K562 (cell line): ENCODE measurements around the gene ZNHIT1. TPM values are rescaled to one million over a fixed set of nuclear protein-coding genes. Genes with fewer than 3 reads are reported as not detected.
A peak's percentile ranks its signal among the peaks of the same experiment; 100 is the strongest.

Source experiments
- ATAC-seq: fragments of 200-7000 bp; cut with Tn5 transposase; 3 replicates; pipeline ENCODE4 v1.9.1; 2020; ENCODE audit warnings: moderate library complexity
- BruUV-seq: library from RNA; stranded (reverse); fragments of 400-500 nt; replicated peaks from 2 replicates; lab custom pipeline; 2021; lab: Mats Ljungman, UMichigan
- CTCF ChIA-PET: fragments of 300-600 bp; formaldehyde crosslinking; extraction: SDS; loops from one replicate; lab custom pipeline; 2021; ENCODE audit warnings: low intra/inter-chr PET ratio; lab: Yijun Ruan, JAX
- POLR2A ChIA-PET: fragments of 300-600, 350-650 bp; sonication (Branson Sonifier 250); formaldehyde crosslinking; extraction: SDS; loops from one replicate; lab custom pipeline; 2021; ENCODE audit warnings: antibody characterized with exemption, inconsistent platforms; lab: Yijun Ruan, JAX
- DNase-seq, 4 experiments: peaks; one replicate each; pipeline versions ENCODE4 v3.0.0 to v3.0.0-alpha.2; 2011 to 2018; ENCODE audit warnings: low spot score in 3 of 4, mixed read lengths in 3 of 4; ENCODE audit errors: extremely low read depth in 1 of 4
- FAIRE-seq: peaks from 2 replicates; lab custom pipeline; 2011; peaks lifted over from hg19 to GRCh38; lab: Jason Lieb, UNC
- H2AFZ ChIP-seq: 2 replicates; pipeline ENCODE4 v1.6.0; 2011; ENCODE audit warnings: low read depth, low read length, control low read depth, inconsistent platforms
- H3K27ac ChIP-seq: fragments of 200-600 bp; 3 replicates; pipeline ENCODE4 v1.8.0; 2011; ENCODE audit warnings: low read depth, mild to moderate bottlenecking, control low read depth, inconsistent platforms, low read length, moderate library complexity, mixed read lengths; ENCODE audit errors: extremely low read depth
- H3K27me3 ChIP-seq, 2 experiments: fragments of 300-600 bp in 1 of 2; 2 replicates in 1 of 2; 3 replicates in 1 of 2; pipeline versions ENCODE4 v1.6.0 to v1.8.0; 2011; ENCODE audit warnings: inconsistent platforms in 2 of 2, low read length in 2 of 2, mild to moderate bottlenecking in 1 of 2, mixed read lengths in 1 of 2, moderate library complexity in 1 of 2; ENCODE audit not compliant: control insufficient read depth in 2 of 2, insufficient read depth in 2 of 2
- H3K36me3 ChIP-seq: fragments of 300-600 bp; 3 replicates; pipeline ENCODE4 v1.8.0; 2011; ENCODE audit warnings: mild to moderate bottlenecking, low read length, inconsistent platforms; ENCODE audit not compliant: control insufficient read depth, insufficient read depth
- H3K4me1 ChIP-seq, 2 experiments: fragments of 200-600 bp in 1 of 2; replicated peaks in 1 of 2; 2 replicates in 1 of 2; 3 replicates in 1 of 2; pipeline versions ENCODE4 v1.5.1 to v1.8.0; 2011; ENCODE audit warnings: inconsistent platforms in 2 of 2, low read length in 2 of 2, mild to moderate bottlenecking in 1 of 2, mixed read lengths in 1 of 2, moderate library complexity in 1 of 2; ENCODE audit not compliant: control insufficient read depth in 2 of 2, insufficient read depth in 2 of 2
- H3K4me2 ChIP-seq: 2 replicates; pipeline ENCODE4 v1.6.1; 2011; ENCODE audit warnings: low read length, control low read depth, inconsistent platforms, mixed read lengths; ENCODE audit not compliant: insufficient read depth
- H3K4me3 ChIP-seq: fragments of 200-600 bp; sonication (generic), shearing (Covaris generic); 2 replicates; pipeline ENCODE4 v1.5.1; 2016; ENCODE audit warnings: control low read depth, inconsistent platforms
- H3K79me2 ChIP-seq: fragments of 200-600 bp; 3 replicates; pipeline ENCODE4 v1.8.0; 2011; ENCODE audit warnings: low read length, inconsistent platforms; ENCODE audit not compliant: control insufficient read depth, insufficient read depth
- H3K9ac ChIP-seq, 2 experiments: 2 replicates each; pipeline versions ENCODE4 v1.6.0 to v1.6.1; 2011; ENCODE audit warnings: low read depth in 2 of 2, low read length in 2 of 2, control low read depth in 1 of 2, inconsistent platforms in 1 of 2, mild to moderate bottlenecking in 1 of 2, mixed read lengths in 1 of 2; ENCODE audit not compliant: insufficient read depth in 1 of 2
- H3K9me1 ChIP-seq: one replicate; pipeline ENCODE4 v1.6.0; 2011; ENCODE audit warnings: inconsistent platforms, mild to moderate bottlenecking, low read length, moderate library complexity; ENCODE audit not compliant: control insufficient read depth, insufficient read depth
- H3K9me3 ChIP-seq: replicated peaks from 2 replicates; pipeline ENCODE4 v1.5.1; 2011; ENCODE audit warnings: low read depth, low read length, inconsistent platforms; ENCODE audit not compliant: control insufficient read depth, insufficient read depth
- H4K20me1 ChIP-seq: replicated peaks from 2 replicates; pipeline ENCODE4 v1.6.1; 2011; ENCODE audit warnings: low read length, inconsistent platforms, mixed read lengths; ENCODE audit not compliant: control insufficient read depth, insufficient read depth
- ARID3B ChIP-seq: fragments of 250-450 bp; sonication (Bioruptor Pico); IDR thresholded peaks from 2 replicates; pipeline ENCODE4 v1.4.0; 2020; ENCODE audit warnings: borderline replicate concordance
- BRD4 ChIP-seq: fragments of 200-600 bp; sonication (generic); IDR thresholded peaks from 2 replicates; pipeline ENCODE4 v1.6.1; 2017; ENCODE audit warnings: inconsistent platforms
- CAMTA2 ChIP-seq: fragments of 250-450 bp; sonication (Bioruptor Pico); conservative IDR thresholded peaks from 2 replicates; pipeline ENCODE4 v1.5.1; 2022
- CREM ChIP-seq: IDR thresholded peaks from 2 replicates; pipeline ENCODE4 v1.6.1; 2014; ENCODE audit warnings: antibody characterized with exemption, low read depth
- E4F1 ChIP-seq: fragments of 250-450 bp; sonication (Bioruptor Pico); IDR thresholded peaks from 2 replicates; pipeline ENCODE4 v1.5.0; 2021; ENCODE audit warnings: mild to moderate bottlenecking, borderline replicate concordance
- ETV5 ChIP-seq: sonication (generic); formaldehyde crosslinking; IDR thresholded peaks from 2 replicates; pipeline ENCODE4 v1.4.0; 2020; ENCODE audit warnings: low read depth, mild to moderate bottlenecking, missing genetic modification reagents
- FOXK2 ChIP-seq, 2 experiments: fragments of 450-650 bp; IDR thresholded peaks in 1 of 2; conservative IDR thresholded peaks in 1 of 2; 2 replicates each; pipeline ENCODE4 v1.6.1; 2016; ENCODE audit warnings: low read depth in 2 of 2, mild to moderate bottlenecking in 1 of 2
- MAFF ChIP-seq: IDR thresholded peaks from 2 replicates; pipeline ENCODE4 v1.6.1; 2012; ENCODE audit warnings: low read length, improper control_type of control experiment
- MAFG ChIP-seq: fragments of 450-650 bp; conservative IDR thresholded peaks from 2 replicates; pipeline ENCODE4 v1.6.1; 2016; ENCODE audit warnings: missing genetic modification characterization, missing compliant biosample characterization
- SNAPC5 ChIP-seq: fragments of 250-450 bp; sonication (Bioruptor Pico); IDR thresholded peaks from 2 replicates; pipeline ENCODE4 v1.8.0; 2021; ENCODE audit warnings: moderate library complexity, mild to moderate bottlenecking, inconsistent platforms
- ZNF121 ChIP-seq: sonication (generic); formaldehyde crosslinking; conservative IDR thresholded peaks from 2 replicates; pipeline ENCODE4 v1.8.0; 2022; ENCODE audit warnings: missing genetic modification reagents
- ZNF311 ChIP-seq: fragments of 250-450 bp; sonication (Bioruptor Pico); IDR thresholded peaks from 2 replicates; pipeline ENCODE4 v1.4.0; 2020; ENCODE audit warnings: mild to moderate bottlenecking, moderate library complexity
- ZNF316 ChIP-seq: fragments of 450-650 bp; IDR thresholded peaks from 2 replicates; pipeline ENCODE4 v1.6.1; 2016
- WGBS: fragments of 100-300 bp; shearing (Covaris generic); methylation state at CpG from one replicate; pipeline ENCODE4 v1.1.6; 2016; ENCODE audit warnings: low coverage, mixed read lengths; ENCODE audit not compliant: insufficient coverage; ENCODE audit errors: missing lambda C conversion rate; 5-methylcytosine and 5-hydroxymethylcytosine counted together
- in situ Hi-C: fragments of 300-500 bp; cut with MboI; formaldehyde crosslinking; loops from 4 replicates; pipeline ENCODE4 v1.15.0; 2018; ENCODE audit warnings: inconsistent platforms, mixed read lengths
- intact Hi-C: fragments of 100-400 bp; cut with micrococcal nuclease; formaldehyde crosslinking; loops from 2 replicates; pipeline ENCODE4 v1.14.2; 2022
- polyA plus RNA-seq, 8 experiments: library from polyadenylated mRNA; depleted of rRNA in 4 of 8; stranded (reverse) in 5 of 8; unstranded in 3 of 8; fragments of >200 nt; fragmentation: Nextera tagmentation in 2 of 8; fragmentation: Illumina TruSeq in 1 of 8; extraction: Ambion mirVana in 2 of 8; extraction: Trizol in 1 of 8; gene quantifications; 2 replicates each; pipeline versions ENCODE4 v1.2.1 to v1.2.3, GENCODE V29; 2011 to 2014; ENCODE audit warnings: inconsistent platforms in 1 of 8, missing spikeins in 1 of 8
- total RNA-seq, 7 experiments: library from RNA; depleted of rRNA in 6 of 7; stranded (reverse); fragments of >200 nt in 6 of 7; fragmentation: Illumina TruSeq in 2 of 7; extraction: Trizol in 2 of 7; gene quantifications; 2 replicates each; pipeline versions ENCODE4 v1.2.1 to v1.2.3, GENCODE V29; 2011 to 2021; ENCODE audit warnings: low replicate concordance in 1 of 7

Gene ZNHIT1
- total and polyA plus RNA-seq, 9 of the 15 experiments (the other 6 are each of a cell fraction or from before 2014, with no cell fraction given): 6.4 to 162 (median 70.1) TPM

- BruUV-seq: no TSS peak
- ChIA-PET POLR2A (interaction anchor here (4.8 kb wide), 1 partner anchor 9 kb away, joined by 19 read pairs; the partner anchor contains the start of genes PLOD3 and ZNHIT1), CTCF (no interaction called here)
- ATAC-seq (no peak), FAIRE-seq (no peak), DNase-seq (no peak)
- Histone ChIP-seq H3K79me2 (peaks cover 1% of the 10 kb centered on the region; the same call in 1 of the 3 replicates), H3K36me3 (peaks cover 45% of the 10 kb centered on the region; the same call in 2 of the 3 replicates), H3K4me2 (no peak overlapping the region), H3K9ac (no peak overlapping the region), H3K9me3 (no peaks in the 10 kb centered on the region), H4K20me1 (no peaks in the 10 kb centered on the region), H3K27me3 (no peaks in the 10 kb centered on the region), H3K4me1 (peaks cover 3 to 16% of the 10 kb centered on the region in 2 experiments; a peak in 4 of 5 replicates)
- intact Hi-C loops: no loop called here
- TF ChIP-seq ZNF121 (CRISPR knock-in tag) (no peak), ZNF316 (peak; percentile 60), MAFG (tag) (peak; percentile 30; the same call in 1 of the 2 replicates), MAFF (0 out of 2 replicates have a peak, but pooled peaks have one; percentile 21), SNAPC5 (no peak), ETV5 (CRISPR knock-in tag) (no peak)
- TF ChIP-seq, all 486 proteins: peak for 3
- Histone ChIP-seq H3K9me1 (peaks cover 6% of the 10 kb centered on the region), H3K27ac (no peak overlapping the region), H2AFZ (no peak overlapping the region), H3K4me3 (no peak overlapping the region)
- WGBS: 93% methylated on average over 9 of the region's 9 CpGs
- in situ Hi-C loops: no loop called here
Measured at GRCh38 chr7:101226721-101227120, 8.8 kb downstream of the ZNHIT1 start.

- H3K9ac ChIP-seq: peak overlapping the region in 1 of 2 experiments; percentile 38; a peak in 2 of 4 replicates
- H4K20me1 ChIP-seq: no peaks in the 10 kb centered on the region
- BruUV-seq: no TSS peak
- in situ Hi-C loops: no loop called here
- no peak overlapping the region for H2AFZ ChIP-seq
- intact Hi-C loops: no loop called here
- ChIA-PET CTCF (no interaction called here), POLR2A (interaction anchor here (0.6 to 1.2 kb wide), 2 partner anchors 9 to 12 kb away, joined by 3 read pairs; no protein-coding TSS in a partner anchor)
- H3K9me1 ChIP-seq: no peaks in the 10 kb centered on the region
- WGBS: 77% methylated on average over 7 of the region's 7 CpGs
- H3K27me3 ChIP-seq: no peaks in the 10 kb centered on the region
- H3K4me1 ChIP-seq: peaks cover 19 to 46% of the 10 kb centered on the region in 2 experiments; a peak in 4 of 5 replicates
- H3K4me2 ChIP-seq: no peak overlapping the region
- peaks cover 12% of the 10 kb centered on the region; the same call in 2 of the 3 replicates for H3K36me3 ChIP-seq
- ATAC-seq (no peak), FAIRE-seq (no peak), DNase-seq (no peak)
- H3K4me3 ChIP-seq: no peak overlapping the region
- no peaks in the 10 kb centered on the region for H3K79me2 ChIP-seq
- H3K9me3 ChIP-seq: no peaks in the 10 kb centered on the region
- no peak overlapping the region for H3K27ac ChIP-seq
- TF ChIP-seq ZNF311 (CRISPR knock-in tag) (no peak), CAMTA2 (CRISPR knock-in tag) (no peak), CREM (no peak), FOXK2 (conservative IDR thresholded peaks at IDR 0.05 in 1 of 2, IDR thresholded peaks at IDR 0.05 in 1 of 2; ENCODE audit: low read depth in 2 of 2) (no peak), E4F1 (no peak), ARID3B (CRISPR knock-in tag) (no peak), BRD4 (no peak)
Measured at GRCh38 chr7:101231644-101232043, 13.7 kb downstream of the ZNHIT1 start.
